HG03571 (cell line): ENCODE data around the gene RIC1.
A peak's percentile ranks its signal among the peaks of the same experiment; 100 is the strongest.
"Not testable (repeated sequence)": the region's sequence is repeated elsewhere in the genome, so short reads cannot be mapped to it uniquely, and the experiment has no call there.

Experiments used
- ATAC-seq: cut with Tn5 transposase; IDR thresholded peaks from one replicate; pipeline ENCODE4 v1.9.1; 2021; ENCODE audit not compliant: unreplicated experiment

Gene RIC1

DNA sequence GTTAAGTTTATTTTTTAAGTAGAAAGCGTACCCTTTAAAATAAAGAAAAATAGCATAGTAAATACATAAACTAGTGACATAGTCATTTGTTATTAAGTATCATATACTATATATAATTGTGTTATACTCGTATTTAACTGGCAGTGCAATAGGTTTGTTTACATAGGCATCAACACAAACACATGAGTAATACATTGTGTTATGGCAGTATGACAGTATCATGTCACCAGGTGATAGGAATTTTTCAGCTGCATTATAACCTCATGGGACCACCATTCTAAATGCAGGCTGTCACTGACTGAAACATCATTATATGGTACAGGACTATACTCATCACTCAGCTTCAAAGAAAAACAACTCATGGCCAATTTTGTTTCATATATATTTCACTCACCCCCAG, 8.4 kb upstream of the RIC1 start:
- no peak for ATAC-seq

DNA sequence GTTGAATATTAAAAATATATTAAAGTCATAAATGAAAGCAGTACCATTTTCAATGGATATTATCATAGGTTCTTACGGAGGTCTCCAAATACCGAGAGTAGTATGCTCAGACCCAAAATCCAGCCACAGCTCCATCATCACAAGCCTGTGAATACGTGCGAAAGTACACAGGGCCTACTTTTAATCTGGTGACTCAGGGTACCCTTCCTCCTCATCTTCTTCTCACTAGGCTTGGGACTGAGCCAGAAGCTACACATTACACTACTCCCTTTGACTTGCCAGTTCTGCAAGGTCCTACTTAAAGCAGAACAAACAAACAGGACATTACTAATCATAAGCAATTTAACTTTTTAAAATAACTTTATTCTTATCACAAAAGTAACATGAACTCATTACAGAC, 7.6 kb upstream of the RIC1 start:
- ATAC-seq = no peak

DNA sequence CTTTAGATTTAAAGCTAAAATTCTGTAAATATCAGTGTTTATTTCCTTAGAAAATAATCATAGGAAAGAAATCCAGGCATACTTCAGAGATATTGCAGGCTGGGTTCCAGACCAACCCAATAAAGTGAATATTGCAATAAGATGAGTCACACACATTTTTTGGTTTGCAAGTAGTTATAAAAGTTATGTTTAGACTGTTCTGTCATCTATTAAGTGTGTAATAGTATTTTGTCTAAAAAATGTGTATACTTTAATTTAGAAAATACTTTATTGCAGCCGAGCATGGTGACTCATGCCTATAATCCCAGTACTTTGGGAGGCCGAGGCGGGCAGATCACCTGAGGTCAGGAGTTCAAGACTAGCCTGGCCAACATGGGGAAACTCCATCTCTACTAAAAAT, 6.9 kb upstream of the RIC1 start:
- ATAC-seq = no peak

GRCh38 chr9:5624655-5625054, 4.3 kb upstream of the RIC1 start:
- ATAC-seq = no peak

DNA sequence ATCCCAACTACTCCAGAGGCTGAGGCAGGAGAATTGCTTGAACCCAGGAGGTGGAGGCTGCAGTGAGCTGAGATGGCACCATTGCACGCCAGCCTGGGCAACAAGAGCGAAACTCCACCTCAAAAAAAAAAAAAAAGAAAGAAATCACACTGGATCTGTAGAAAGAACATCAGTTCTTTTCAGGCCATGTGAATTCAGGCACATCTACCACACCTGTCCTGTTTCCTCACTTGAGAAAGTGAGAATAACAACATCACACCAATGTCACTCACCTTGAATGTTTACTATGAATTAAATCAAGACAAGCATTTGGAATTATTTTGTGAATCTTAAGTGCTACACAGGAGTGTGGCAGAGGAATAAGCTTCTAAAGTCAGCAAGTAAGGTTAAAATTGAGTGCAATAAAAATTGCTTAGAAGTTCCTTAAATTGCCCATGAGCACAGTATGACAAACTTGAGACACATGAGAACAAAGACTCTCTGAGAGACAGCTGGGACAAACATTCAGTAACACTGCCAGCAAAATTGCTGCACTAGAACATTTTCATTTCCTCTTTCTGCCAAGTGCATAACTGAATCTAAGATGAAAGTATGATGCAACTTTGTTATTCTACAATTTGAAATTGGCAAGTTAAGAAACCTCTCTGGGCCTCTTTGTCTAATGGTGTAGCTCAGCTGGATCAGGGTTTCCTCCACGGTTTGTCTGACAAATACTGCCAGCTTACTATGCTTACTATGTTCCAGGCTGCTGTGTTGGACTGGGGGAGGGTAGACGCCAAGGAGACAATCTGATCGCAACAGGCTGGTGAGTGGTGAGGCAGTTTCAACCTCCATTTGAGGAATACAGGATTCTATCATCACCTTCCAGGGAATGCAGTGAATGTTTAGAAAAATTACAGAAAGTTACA, 1.9 kb upstream of the RIC1 start:
- ATAC-seq = peak; percentile 43

DNA sequence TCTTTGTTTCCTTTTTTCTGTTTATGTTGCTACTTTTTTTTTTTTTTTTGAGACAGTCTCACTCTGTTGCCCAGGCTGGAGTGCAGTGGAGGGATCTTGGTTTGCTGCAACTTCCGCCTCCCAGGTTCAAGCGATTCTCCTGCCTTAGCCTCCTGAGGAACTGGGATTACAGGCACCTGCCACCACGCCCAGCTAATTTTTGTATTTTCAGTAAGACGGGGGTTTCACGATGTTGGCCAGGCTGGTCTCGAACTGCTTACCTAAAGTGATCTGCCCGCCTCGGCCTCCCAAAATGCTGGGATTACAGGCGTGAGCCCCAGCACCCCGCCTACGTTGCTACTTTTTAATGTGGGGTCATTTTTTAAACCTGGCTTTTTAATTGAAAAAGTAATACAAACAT, 1.2 kb upstream of the RIC1 start:
- not testable (repeated sequence) for ATAC-seq

GRCh38 chr9:5628183-5628529, 751 bp upstream of the RIC1 start:
- no peak for ATAC-seq

- peak; percentile 2 for ATAC-seq
These were observed 589 bp downstream of the RIC1 start for GRCh38 chr9:5629312-5630080.

DNA sequence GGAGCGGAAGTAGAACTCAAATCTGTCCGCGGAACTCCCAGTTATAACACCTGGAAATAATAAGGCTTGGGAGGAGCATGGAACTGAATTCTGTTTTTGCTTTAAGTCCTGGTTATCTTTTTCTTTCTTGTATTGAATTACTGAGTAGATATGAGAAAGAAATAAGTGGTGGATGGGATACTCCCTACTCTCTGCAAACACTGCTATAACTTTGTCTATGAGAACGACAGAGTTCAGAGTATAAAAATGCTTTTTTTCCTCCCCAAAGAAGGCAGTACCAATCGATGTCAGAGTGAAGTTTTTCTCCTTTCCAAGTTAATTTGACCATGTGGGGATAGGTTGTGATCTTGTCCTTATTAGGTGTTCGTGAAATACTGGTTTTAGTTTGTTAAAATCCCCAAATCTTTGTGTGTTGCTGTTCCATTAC, 1.2 kb downstream of the RIC1 start:
- ATAC-seq = no peak

GRCh38 chr9:5631026-5631425, 2.1 kb downstream of the RIC1 start:
- no peak for ATAC-seq

DNA sequence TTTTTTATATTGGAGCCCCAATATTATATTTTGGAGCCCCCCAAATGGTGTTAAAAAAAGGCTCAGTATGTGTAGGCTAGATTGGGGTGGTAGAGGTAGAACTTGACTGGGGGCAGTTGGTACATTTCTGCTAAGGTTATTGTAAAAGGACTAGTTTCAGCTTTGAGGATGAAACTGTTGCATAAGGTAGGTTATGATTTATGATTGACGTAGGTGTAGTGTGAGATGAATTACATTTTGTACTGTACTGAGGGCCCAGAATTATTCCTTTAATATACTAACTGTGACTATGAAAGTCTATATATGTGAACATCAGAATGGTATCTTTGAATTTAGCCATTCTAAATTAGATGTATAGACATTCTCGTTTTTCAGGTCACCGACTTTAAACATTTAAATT, 3.6 kb downstream of the RIC1 start:
- no peak for ATAC-seq

GRCh38 chr9:5633243-5633642, 4.3 kb downstream of the RIC1 start:
- ATAC-seq = no peak

- ATAC-seq = no peak
These were observed 6.5 kb downstream of the RIC1 start for GRCh38 chr9:5635390-5635789.

GRCh38 chr9:5639816-5640215, 10.9 kb downstream of the RIC1 start:
- no peak for ATAC-seq

GRCh38 chr9:5642170-5642569, 13.3 kb downstream of the RIC1 start:
- no peak for ATAC-seq

GRCh38 chr9:5643005-5643624, 14.2 kb downstream of the RIC1 start:
- no peak for ATAC-seq

GRCh38 chr9:5644501-5644900, 15.6 kb downstream of the RIC1 start:
- no peak for ATAC-seq

DNA sequence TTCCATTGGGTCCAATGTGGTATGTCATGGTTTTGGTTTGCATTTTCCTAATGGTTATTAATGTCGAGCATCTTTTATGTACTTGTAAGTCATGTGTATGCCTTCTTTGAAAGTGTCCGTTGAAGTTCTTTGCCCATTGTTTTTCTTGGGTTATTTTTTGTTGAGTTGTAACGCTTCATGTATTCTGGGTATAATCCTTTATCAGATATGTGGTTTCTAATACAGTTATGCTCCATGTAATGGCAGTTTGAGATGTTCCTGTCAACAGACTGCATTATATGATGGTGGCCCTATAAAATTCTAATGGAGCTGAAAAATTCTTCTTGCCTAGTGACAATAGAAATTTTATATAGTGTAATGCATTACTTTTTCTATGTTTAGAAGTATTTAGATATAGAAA, 17.2 kb downstream of the RIC1 start:
- ATAC-seq = no peak

DNA sequence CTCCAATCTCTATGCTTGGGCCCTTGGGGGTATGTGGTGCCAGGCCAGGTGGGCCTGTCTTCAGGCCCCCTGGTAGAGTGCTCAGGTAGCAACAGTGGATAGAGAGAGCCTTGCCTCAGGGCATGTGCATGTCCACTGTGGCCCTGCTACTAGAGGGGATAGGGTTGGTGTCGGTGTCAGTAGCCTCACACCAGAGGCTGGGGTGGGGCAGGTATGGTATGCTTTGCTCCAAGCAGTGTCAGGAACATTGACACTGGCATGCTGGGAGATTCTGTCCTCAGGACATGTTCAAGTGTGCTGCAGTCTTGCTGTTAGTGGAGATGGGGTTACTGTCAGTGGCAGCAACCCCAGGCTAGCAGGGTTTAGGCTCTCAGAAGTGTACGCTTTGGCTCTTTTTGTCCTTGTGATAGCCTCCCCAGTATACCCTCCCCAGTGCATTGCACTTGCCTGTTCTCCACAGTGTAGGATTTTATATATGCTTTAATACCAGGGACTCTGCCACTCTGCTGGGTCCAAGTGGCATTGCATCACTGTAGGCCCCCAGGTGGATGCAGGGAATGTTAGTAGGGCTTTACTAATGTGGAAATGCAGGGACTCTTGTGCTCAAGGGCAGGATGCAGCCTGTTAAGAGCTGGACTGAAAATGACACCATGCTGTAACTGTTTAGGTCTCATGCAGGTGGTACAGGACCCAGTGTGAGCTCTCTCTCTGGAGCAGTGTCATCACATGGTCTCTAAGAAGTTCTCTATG, 21.6 kb downstream of the RIC1 start:
- ATAC-seq = no peak

- ATAC-seq = no peak
These were observed 22.3 kb downstream of the RIC1 start for GRCh38 chr9:5651246-5651645.

DNA sequence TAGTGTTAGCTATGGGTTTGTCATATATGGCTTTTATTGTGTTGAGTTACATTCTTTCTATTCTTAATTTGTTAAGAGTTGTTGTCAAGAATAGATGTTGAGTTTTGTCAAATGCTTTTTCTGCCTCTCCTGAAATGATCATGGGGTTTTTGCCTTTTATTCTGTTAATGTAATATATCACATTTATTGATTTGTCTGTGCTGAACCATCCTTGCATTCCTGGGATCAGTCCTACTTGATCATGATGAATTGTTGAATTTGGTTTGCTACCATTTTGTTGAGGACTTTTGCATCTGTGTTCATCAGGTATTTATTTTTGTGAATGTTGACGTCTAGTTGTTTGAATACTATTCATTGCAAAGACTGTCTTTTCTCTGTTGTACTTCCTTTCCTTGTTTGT, 23.9 kb downstream of the RIC1 start:
- ATAC-seq = no peak
